GM21619 (cell line): ENCODE results near the gene DEFB116.
"Not testable (repeated sequence)": the region's sequence is repeated elsewhere in the genome, so short reads cannot be mapped to it uniquely, and the experiment has no call there.

Experiments used
- ATAC-seq: cut with Tn5 transposase; IDR thresholded peaks from one replicate; pipeline ENCODE4 v1.9.1; 2021; ENCODE audit not compliant: unreplicated experiment

Gene DEFB116

DNA sequence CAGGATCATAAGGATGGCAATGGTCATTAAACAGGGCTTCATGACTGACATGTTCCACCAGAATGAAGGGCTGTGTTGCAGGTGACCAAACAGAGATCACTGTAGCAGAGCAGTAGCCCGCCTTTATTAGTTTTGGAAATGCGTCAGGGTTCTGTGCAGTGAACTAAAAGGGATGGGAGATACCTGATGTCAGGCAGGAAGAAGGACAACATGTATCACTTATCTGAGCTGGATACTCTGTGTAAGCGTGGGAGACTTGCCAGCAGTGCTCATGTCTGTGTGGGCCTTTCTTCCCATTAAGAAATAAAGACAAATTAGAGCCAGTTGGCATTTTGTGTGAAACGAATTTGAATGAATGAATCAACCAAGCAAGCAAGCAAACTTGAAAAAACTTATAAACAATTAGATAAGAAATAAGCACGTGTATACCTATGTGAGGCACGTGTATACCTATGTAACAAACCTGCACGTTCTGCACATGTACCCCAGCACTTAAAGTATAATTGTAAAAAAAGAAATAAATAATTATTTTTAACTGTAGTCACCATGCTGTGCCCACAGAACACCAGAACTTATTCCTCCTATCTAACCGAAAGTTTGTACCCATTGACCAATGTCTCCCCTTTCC lies at the start of gene DEFB116:
Gene DEFB116, minus strand, starts transcription at position 51 of the 628 bp plus-strand sequence. Its CDS starts 0 bp downstream, at position 51.
- ATAC-seq = no peak

DNA sequence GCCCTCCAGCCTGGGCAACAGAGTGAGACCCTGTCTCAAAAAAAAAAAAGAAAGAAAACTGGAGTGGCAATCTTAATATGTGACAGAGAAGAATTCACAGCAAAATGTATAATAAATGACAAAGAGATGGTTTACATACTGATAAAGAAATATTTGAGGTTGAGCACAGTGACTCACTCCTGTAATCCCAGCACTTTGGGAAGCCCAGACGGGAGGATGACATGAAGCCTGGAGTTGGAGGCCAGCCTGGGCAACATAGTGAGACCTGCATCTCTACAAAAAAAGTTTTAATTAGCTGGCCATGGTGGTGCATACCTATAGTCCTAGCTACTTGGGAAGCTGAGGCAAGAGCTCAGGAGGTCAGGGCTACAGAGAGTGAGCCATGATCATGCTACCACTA lies 47.6 kb upstream of the DEFB116 start:
- ATAC-seq = no peak

- ATAC-seq = no peak
Measured at GRCh38 chr20:31341470-31341869, 33.1 kb upstream of the DEFB116 start.

DNA sequence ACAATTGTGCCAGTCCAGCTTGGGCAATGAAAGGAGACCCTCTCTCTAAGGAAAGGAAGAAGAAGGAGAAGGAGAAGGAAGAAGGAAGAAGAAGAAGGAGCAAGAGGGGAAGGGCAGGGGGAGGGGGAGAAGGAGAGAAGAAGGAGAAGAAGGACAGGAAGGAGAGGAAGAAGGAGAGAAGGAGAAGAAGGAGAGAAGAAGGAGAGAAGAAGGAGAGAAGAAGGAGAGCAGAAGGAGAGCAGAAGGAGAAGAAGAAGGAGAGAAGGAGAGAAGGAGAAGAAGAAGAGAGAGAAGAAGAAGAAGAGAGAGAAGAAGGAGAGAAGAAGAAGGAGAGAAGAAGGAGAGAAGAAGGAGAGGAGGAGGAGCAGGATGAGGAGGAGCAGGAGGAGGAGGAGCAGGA lies 22.5 kb upstream of the DEFB116 start:
- no peak for ATAC-seq

DNA sequence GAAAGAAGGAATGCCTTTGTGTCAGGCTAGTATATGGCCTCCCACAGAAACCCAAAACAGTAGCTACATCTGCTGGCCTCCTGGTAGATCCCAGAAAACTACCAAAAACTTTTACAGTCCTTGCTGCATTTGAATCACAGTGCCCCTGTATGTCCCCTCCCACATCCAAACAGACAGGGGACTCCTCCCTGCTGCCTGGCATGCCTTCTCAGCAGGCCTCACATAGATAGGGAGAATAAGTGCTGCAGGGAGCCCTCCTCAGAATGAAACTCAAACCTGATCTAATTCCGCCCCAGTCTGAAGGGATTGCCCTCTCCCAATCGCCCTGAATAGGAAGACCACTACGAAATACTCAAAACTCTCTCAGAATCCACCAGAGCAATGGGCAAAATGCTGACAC lies 14.1 kb upstream of the DEFB116 start:
- no peak for ATAC-seq

DNA sequence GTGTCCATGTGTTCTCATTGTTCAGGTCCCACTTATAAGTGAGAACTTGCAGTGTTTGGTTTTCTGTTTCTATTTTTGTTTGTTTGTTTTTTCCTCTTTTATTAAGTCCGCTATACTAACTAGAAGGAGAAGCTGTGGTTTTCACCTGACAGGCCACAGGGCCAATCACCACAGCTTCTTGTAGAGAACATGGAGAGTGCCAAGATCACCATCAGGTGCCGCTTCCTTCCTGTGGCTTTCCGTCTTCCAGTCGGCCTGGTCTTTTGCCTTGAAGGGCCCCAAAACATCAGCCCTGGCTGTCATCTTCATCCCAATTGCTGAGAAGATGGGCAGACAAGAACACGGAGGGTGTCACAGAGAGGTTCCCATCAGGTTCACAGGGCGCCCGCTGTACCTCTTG lies 23.4 kb downstream of the DEFB116 start:
- ATAC-seq = not testable (repeated sequence)

GRCh38 chr20:31278178-31278577 lies 30.2 kb downstream of the DEFB116 start:
- ATAC-seq = no peak

- no peak for ATAC-seq
Measured at GRCh38 chr20:31274441-31274840, 33.9 kb downstream of the DEFB116 start.

DNA sequence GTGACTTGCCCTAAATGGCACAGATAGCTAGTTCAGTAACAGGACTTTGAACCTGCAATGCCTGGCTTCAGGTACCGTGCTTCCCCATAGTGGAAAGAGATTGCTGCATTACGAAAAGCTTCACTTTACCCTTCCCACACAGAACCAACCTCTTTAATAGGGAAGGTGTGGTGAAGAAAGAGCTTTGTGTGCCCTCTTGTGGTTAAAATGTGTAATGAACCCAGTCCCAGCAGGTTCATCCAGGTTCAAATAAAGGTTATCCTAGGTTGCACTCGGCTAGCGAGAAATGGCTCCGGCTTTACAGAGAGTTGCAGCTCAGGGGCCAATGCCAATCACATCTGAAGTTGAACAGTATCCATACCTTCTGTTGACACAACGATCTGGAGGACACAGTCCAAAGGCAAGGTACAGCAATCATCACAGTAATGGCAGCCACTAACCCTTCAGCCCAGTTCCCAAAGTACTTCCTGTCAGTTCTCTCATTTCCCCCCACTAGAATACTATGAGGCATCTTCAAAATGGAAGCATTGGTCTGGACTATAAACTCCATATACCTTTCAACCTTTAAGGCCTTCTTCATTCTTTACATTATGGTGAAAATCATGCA lies 48.0 kb downstream of the DEFB116 start:
- no peak for ATAC-seq

GRCh38 chr20:31257364-31257763 lies 51.0 kb downstream of the DEFB116 start, which contains the start of gene DEFB115:
TSS of gene DEFB115 (plus strand) at chr20:31257664. CDS start at chr20:31257664, 0 bp downstream.
- no peak for ATAC-seq

DNA sequence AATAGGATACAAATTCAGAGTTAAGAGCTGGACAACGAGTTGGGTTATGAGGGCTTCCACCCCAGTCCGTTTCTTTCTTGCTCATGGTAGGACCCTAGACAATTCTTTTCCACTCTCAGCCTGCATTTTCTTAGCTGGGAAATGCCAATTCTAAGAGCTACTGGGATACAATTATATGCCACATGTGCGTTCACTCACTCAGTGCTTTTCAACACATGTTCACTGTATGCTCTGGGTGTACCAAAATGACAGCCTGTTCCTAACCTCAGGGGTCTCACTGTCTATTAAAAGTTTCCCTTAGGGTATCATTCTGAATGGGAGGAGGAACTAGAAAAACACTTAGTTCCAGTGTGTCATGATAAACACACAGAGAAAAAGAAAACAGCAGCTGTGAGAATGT lies 51.4 kb downstream of the DEFB116 start:
- ATAC-seq = no peak
